Neural cell (in vitro differentiated cells): ENCODE data around the gene PDE6A. TPM values are rescaled to one million over a fixed set of nuclear protein-coding genes. Genes with fewer than 3 reads are reported as not detected.

ENCODE experiments used
- H2AFZ ChIP-seq: fragments of 200-600, 300-800 bp; sonication (generic), shearing (Covaris generic); 2 replicates; pipeline ENCODE4 v1.6.0; 2014; ENCODE audit warnings: low read depth, mild to moderate bottlenecking, antibody characterized with exemption, low read length, moderate library complexity
- H3F3A ChIP-seq: fragments of 200-600 bp; shearing (Covaris generic); 2 replicates; pipeline ENCODE4 v1.6.1; 2016; ENCODE audit warnings: mild to moderate bottlenecking, moderate library complexity, mixed read lengths, antibody characterized with exemption, low read length; ENCODE audit not compliant: insufficient read depth, poor library complexity, severe bottlenecking
- H3K27ac ChIP-seq: fragments of 200-600, 300-800 bp; sonication (generic), shearing (Covaris generic); 2 replicates; pipeline ENCODE4 v1.5.1; 2014; ENCODE audit warnings: mild to moderate bottlenecking, low read length, moderate library complexity
- H3K27me3 ChIP-seq: fragments of 300-800, 200-600 bp; sonication (generic), shearing (Covaris generic); 2 replicates; pipeline ENCODE4 v1.6.0; 2014; ENCODE audit warnings: mild to moderate bottlenecking, low read depth, low read length, moderate library complexity; ENCODE audit not compliant: insufficient read depth
- H3K36me3 ChIP-seq: fragments of 300-800, 200-600 bp; sonication (generic), shearing (Covaris generic); 2 replicates; pipeline ENCODE4 v1.5.1; 2014; ENCODE audit warnings: mild to moderate bottlenecking, antibody characterized with exemption, low read length, moderate library complexity; ENCODE audit not compliant: insufficient read depth
- H3K4me2 ChIP-seq: fragments of 300-800, 200-600 bp; sonication (generic), shearing (Covaris generic); 2 replicates; pipeline ENCODE4 v1.6.0; 2014; ENCODE audit warnings: mild to moderate bottlenecking, low read length
- H3K4me3 ChIP-seq: fragments of 300-800, 200-600 bp; sonication (generic), shearing (Covaris generic); 2 replicates; pipeline ENCODE4 v1.5.1; 2014; ENCODE audit warnings: mild to moderate bottlenecking, low read length, moderate library complexity
- H3K79me2 ChIP-seq: fragments of 200-600 bp; shearing (Covaris generic); replicated peaks from 2 replicates; pipeline ENCODE4 v1.6.0; 2014; ENCODE audit warnings: mild to moderate bottlenecking, low read length, moderate library complexity; ENCODE audit not compliant: insufficient read depth
- H3K9ac ChIP-seq: fragments of 300-800, 200-600 bp; sonication (generic), shearing (Covaris generic); 2 replicates; pipeline ENCODE4 v1.6.1; 2016; ENCODE audit warnings: mild to moderate bottlenecking, low read length, mixed read lengths
- H3K9me2 ChIP-seq: fragments of 200-600 bp; shearing (Covaris generic); 2 replicates; pipeline ENCODE4 v1.6.1; 2016; ENCODE audit warnings: mild to moderate bottlenecking, low read length, mixed read lengths; ENCODE audit not compliant: insufficient read depth
- H3K9me3 ChIP-seq: fragments of 200-600, 300-800 bp; sonication (generic), shearing (Covaris generic); 2 replicates; pipeline ENCODE4 v1.6.1; 2016; ENCODE audit warnings: mild to moderate bottlenecking, mixed run types, low read length, moderate library complexity, mixed read lengths
- H4K20me1 ChIP-seq: fragments of 200-600 bp; shearing (Covaris generic); 2 replicates; pipeline ENCODE4 v1.6.1; 2016; ENCODE audit warnings: mild to moderate bottlenecking, mixed run types; ENCODE audit not compliant: insufficient read depth
- CTCF ChIP-seq: fragments of 450-650 bp; IDR thresholded peaks from 2 replicates; pipeline ENCODE4 v1.5.1; 2014; ENCODE audit warnings: antibody characterized with exemption, mild to moderate bottlenecking, moderate library complexity; ENCODE audit not compliant: poor library complexity, severe bottlenecking
- EP300 ChIP-seq: fragments of 450-650 bp; conservative IDR thresholded peaks from 2 replicates; pipeline ENCODE4 v1.6.1; 2014; ENCODE audit warnings: antibody characterized with exemption, mild to moderate bottlenecking, moderate library complexity; ENCODE audit not compliant: poor library complexity, severe bottlenecking
- EZH2 ChIP-seq: fragments of 200-600, 300-800 bp; shearing (Covaris generic), sonication (generic); IDR thresholded peaks from 2 replicates; pipeline ENCODE4 v1.6.1; 2014; ENCODE audit warnings: antibody characterized with exemption, low read length, borderline replicate concordance, mild to moderate bottlenecking; ENCODE audit not compliant: insufficient read depth, poor library complexity, severe bottlenecking
- MXI1 ChIP-seq: fragments of 450-650 bp; conservative IDR thresholded peaks from 2 replicates; pipeline ENCODE4 v1.6.1; 2014; ENCODE audit warnings: antibody characterized with exemption, mild to moderate bottlenecking; ENCODE audit not compliant: poor library complexity, severe bottlenecking
- POLR2AphosphoS5 ChIP-seq: IDR thresholded peaks from 2 replicates; pipeline ENCODE4 v1.6.1; 2012
- RAD21 ChIP-seq: fragments of 450-650 bp; conservative IDR thresholded peaks from 2 replicates; pipeline ENCODE4 v1.6.1; 2014; ENCODE audit warnings: antibody characterized with exemption, mild to moderate bottlenecking, moderate library complexity
- REST ChIP-seq: IDR thresholded peaks from 2 replicates; pipeline ENCODE4 v1.6.1; 2012; ENCODE audit warnings: borderline replicate concordance
- SMC3 ChIP-seq: fragments of 450-650 bp; conservative IDR thresholded peaks from 2 replicates; pipeline ENCODE4 v1.6.1; 2014; ENCODE audit warnings: antibody characterized with exemption, mild to moderate bottlenecking, moderate library complexity; ENCODE audit not compliant: poor library complexity
- TAF1 ChIP-seq: IDR thresholded peaks from 2 replicates; pipeline ENCODE4 v1.6.1; 2012; ENCODE audit warnings: low read depth
- polyA plus RNA-seq: library from polyadenylated mRNA; depleted of rRNA; stranded (reverse); fragments of >200 nt; gene quantifications from 2 replicates; pipeline ENCODE4 v1.2.3, GENCODE V29; 2014

Gene PDE6A
- polyA plus RNA-seq, 1 donor from 2014 or later = not detected

- peak overlapping the region; percentile 62 for H3K4me2 ChIP-seq
- no peaks in the 10 kb centered on the region for H3K27me3 ChIP-seq
- TF ChIP-seq REST (no peak), EP300 (no peak), POLR2AphosphoS5 (no peak), TAF1 (no peak), SMC3 (no peak), EZH2 (no peak), MXI1 (no peak), RAD21 (no peak), CTCF (no peak)
- H3K9ac ChIP-seq = peak overlapping the region; percentile 88
- H3K79me2 ChIP-seq = no peaks in the 10 kb centered on the region
- H3K4me3 ChIP-seq = peak overlapping the region; percentile 98
- no peaks in the 10 kb centered on the region for H3K9me2 ChIP-seq
- peak overlapping the region; percentile 83 for H2AFZ ChIP-seq
- no peaks in the 10 kb centered on the region for H3K9me3 ChIP-seq
- H3F3A ChIP-seq = peaks cover 6% of the 10 kb centered on the region
- no peaks in the 10 kb centered on the region for H3K36me3 ChIP-seq
- H4K20me1 ChIP-seq = no peaks in the 10 kb centered on the region
- H3K27ac ChIP-seq = peak overlapping the region; percentile 78
These were observed 16.6 kb upstream of the PDE6A start for GRCh38 chr5:149961186-149961685.

- TF ChIP-seq REST (peak; percentile 89), SMC3 (peak; percentile 31), RAD21 (no peak), MXI1 (peak; percentile 84), POLR2AphosphoS5 (peak; percentile 93), TAF1 (no peak)
- H3K4me2 ChIP-seq = peak within 1 kb of the TSS; percentile 66
- H3K27ac ChIP-seq = peak within 1 kb of the TSS; percentile 78
- H3K9ac ChIP-seq = peak within 1 kb of the TSS; percentile 88
- H3K27me3 ChIP-seq = no peaks in the 10 kb centered on the region
- peak within 1 kb of the TSS; percentile 98 for H3K4me3 ChIP-seq
- H3K9me3 ChIP-seq = no peaks in the 10 kb centered on the region
- H4K20me1 ChIP-seq = no peaks in the 10 kb centered on the region
- peak within 1 kb of the TSS; percentile 87 for H2AFZ ChIP-seq
- peaks cover 6% of the 10 kb centered on the region for H3F3A ChIP-seq
- no peaks in the 10 kb centered on the region for H3K36me3 ChIP-seq
- H3K79me2 ChIP-seq = no peaks in the 10 kb centered on the region
- no peaks in the 10 kb centered on the region for H3K9me2 ChIP-seq
These were observed 15.9 kb upstream of the PDE6A start, which contains the start of gene SLC26A2 for GRCh38 chr5:149960272-149961185. Gene SLC26A2 (plus strand): TSS chr5:149960758. CDS start chr5:149977653, 16,895 bp downstream.
